Uterus (tissue), 4 donors: Measurements from ENCODE around the gene MAP4K4. TPM values are rescaled to one million over a fixed set of nuclear protein-coding genes. Genes with fewer than 3 reads are reported as not detected.

Experiments used
- DNase-seq, 2 donors: peaks; one replicate each; pipeline ENCODE4 v3.0.0-alpha.2; 2019 to 2020
- H3K27ac ChIP-seq, 2 donors: fragments of 200-600 bp; sonication (generic); 1 replicate in 1 of 2; 2 replicates in 1 of 2; pipeline ENCODE4 v1.5.1; 2016 to 2018
- H3K27me3 ChIP-seq, 2 donors: fragments of 200-600 bp; sonication (generic); one replicate each; pipeline ENCODE4 v1.5.1; 2018 to 2019; ENCODE audit warnings: control low read depth in 1 of 2
- H3K36me3 ChIP-seq, 2 donors: fragments of 200-600 bp; sonication (generic); one replicate each; pipeline ENCODE4 v1.5.1; 2019; ENCODE audit warnings: control low read depth in 1 of 2
- H3K4me1 ChIP-seq, 2 donors: fragments of 200-600 bp; sonication (generic); one replicate each; pipeline ENCODE4 v1.5.1; 2018 to 2019; ENCODE audit warnings: control low read depth in 1 of 2
- H3K4me3 ChIP-seq, 2 donors: fragments of 200-600 bp; sonication (generic); 1 replicate in 1 of 2; 2 replicates in 1 of 2; pipeline ENCODE4 v1.5.1; 2018 to 2019; ENCODE audit warnings: mild to moderate bottlenecking in 1 of 2
- H3K9me3 ChIP-seq, 2 donors: fragments of 200-600 bp; sonication (generic); one replicate each; pipeline ENCODE4 v1.5.1; 2019; ENCODE audit warnings: control low read depth in 1 of 2
- POLR2A ChIP-seq, 2 donors: fragments of 450-650 bp; IDR thresholded peaks; one replicate each; pipeline ENCODE4 v1.6.1; 2016; ENCODE audit warnings: antibody characterized with exemption in 2 of 2, mild to moderate bottlenecking in 1 of 2, moderate library complexity in 1 of 2
- intact Hi-C: fragments of 100-400 bp; cut with DNase I; formaldehyde crosslinking; loops from one replicate; pipeline ENCODE4 v1.15.1; 2023; ENCODE audit warnings: low total_unique reads
- total RNA-seq, 4 donors: library from RNA; depleted of rRNA in 3 of 4; stranded (reverse); fragments of >200 nt in 3 of 4; gene quantifications; one replicate each; pipeline versions ENCODE4 v1.1.0 to v1.2.4, GENCODE V29; 2014 to 2023
- TF ChIP-seq, protein P1 (sequence below), 4 experiments: fragments of 200-600 bp in 2 of 4; fragments of 450-650 bp in 2 of 4; sonication (generic) in 2 of 4; IDR thresholded peaks; one replicate each; pipeline ENCODE4 v1.5.1; 2016 to 2019; ENCODE audit warnings: antibody characterized with exemption in 4 of 4, mild to moderate bottlenecking in 2 of 4, moderate library complexity in 1 of 4
- donor health status: DM: yes; HTN: yes; CAD: no.

The MAP4K4 gene
- total RNA-seq, 4 donors from 2014 or later = 17.9 to 87.2 (median 55.4) TPM

DNA sequence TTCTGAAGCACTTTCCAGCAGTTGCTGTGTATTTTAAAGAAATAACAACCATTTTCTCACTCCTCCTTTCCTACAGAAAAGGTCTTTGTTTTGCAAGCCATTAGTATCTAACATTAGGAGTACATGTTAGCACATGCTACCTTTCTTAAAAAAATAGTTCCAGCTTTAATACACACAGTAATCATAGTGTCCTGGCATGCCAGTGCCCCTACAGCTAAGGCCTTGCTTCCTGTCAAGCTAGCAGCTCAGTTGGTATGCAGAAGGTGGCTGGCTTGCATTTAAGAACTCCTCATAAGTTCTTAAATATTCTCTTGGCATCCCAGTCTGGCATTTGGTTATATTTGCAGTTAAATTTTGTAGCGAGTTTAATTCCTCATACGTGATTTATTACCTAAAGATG is 152.9 kb downstream of the MAP4K4 start:
- Histone ChIP-seq H3K27ac (no peak overlapping the region), H3K9me3 (no peaks in the 10 kb centered on the region), H3K4me1 (peaks cover 0 to 3% of the 10 kb centered on the region in 2 donors), H3K27me3 (no peaks in the 10 kb centered on the region), H3K36me3 (no peaks in the 10 kb centered on the region), H3K4me3 (no peak overlapping the region)
- DNase-seq = no peak
- TF ChIP-seq, protein P1, sequence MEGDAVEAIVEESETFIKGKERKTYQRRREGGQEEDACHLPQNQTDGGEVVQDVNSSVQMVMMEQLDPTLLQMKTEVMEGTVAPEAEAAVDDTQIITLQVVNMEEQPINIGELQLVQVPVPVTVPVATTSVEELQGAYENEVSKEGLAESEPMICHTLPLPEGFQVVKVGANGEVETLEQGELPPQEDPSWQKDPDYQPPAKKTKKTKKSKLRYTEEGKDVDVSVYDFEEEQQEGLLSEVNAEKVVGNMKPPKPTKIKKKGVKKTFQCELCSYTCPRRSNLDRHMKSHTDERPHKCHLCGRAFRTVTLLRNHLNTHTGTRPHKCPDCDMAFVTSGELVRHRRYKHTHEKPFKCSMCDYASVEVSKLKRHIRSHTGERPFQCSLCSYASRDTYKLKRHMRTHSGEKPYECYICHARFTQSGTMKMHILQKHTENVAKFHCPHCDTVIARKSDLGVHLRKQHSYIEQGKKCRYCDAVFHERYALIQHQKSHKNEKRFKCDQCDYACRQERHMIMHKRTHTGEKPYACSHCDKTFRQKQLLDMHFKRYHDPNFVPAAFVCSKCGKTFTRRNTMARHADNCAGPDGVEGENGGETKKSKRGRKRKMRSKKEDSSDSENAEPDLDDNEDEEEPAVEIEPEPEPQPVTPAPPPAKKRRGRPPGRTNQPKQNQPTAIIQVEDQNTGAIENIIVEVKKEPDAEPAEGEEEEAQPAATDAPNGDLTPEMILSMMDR (IDR thresholded peaks at IDR 0.05) = no peak
- no peak for TF ChIP-seq POLR2A (IDR thresholded peaks at IDR 0.05)
- intact Hi-C loops = no loop called here

DNA sequence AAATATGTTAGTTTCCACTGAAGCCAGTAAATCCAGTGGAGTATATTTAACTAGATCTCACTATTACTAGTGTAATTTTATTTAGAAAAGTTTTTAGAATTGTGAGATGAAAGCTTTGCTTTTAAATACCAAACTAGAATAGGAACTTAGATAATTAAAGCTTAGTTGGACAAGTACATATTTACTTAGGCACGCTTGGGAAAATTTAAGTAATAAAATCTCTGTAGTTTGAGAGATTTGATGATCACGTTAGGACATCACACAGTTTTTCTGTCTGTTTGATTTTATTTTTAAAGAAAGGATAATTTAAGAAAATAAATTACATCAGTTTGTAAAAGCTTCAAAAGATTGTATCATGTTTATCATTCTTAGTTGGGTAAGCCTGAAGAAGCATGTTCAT is 153.5 kb downstream of the MAP4K4 start:
- no peak for DNase-seq
- Histone ChIP-seq H3K9me3 (no peaks in the 10 kb centered on the region), H3K36me3 (no peaks in the 10 kb centered on the region), H3K4me1 (peaks cover 0 to 3% of the 10 kb centered on the region in 2 donors), H3K27me3 (no peaks in the 10 kb centered on the region), H3K27ac (no peak overlapping the region), H3K4me3 (no peak overlapping the region)
- intact Hi-C loops = no loop called here
- no peak for TF ChIP-seq POLR2A (IDR thresholded peaks at IDR 0.05)
- TF ChIP-seq, protein P1 (IDR thresholded peaks at IDR 0.05) = no peak

DNA sequence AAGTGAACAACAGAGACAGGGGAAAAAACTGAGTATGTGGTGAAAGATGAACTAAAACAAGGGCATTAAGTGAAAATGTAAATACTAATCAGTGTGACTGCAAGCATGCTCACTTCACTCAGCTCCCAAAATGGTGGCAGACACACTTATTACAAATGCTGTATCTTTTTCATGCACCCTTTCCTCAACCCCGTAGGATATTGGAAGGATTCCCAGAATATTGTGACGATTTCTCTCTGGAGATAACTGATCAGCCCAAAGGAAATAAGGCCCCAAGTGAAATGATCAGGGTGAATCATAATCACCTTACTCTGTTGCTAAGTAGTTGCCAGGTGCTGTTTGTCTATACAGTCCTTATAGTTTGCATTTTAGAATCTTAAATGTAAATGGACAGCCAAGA is 155.3 kb downstream of the MAP4K4 start:
- peaks cover 0 to 3% of the 10 kb centered on the region in 2 donors for H3K4me1 ChIP-seq
- no peak overlapping the region for H3K27ac ChIP-seq
- no peaks in the 10 kb centered on the region for H3K36me3 ChIP-seq
- no peaks in the 10 kb centered on the region for H3K27me3 ChIP-seq
- no peak overlapping the region for H3K4me3 ChIP-seq
- no peak for DNase-seq
- TF ChIP-seq, protein P1 (IDR thresholded peaks at IDR 0.05) = no peak
- TF ChIP-seq POLR2A (IDR thresholded peaks at IDR 0.05) = no peak
- H3K9me3 ChIP-seq = no peaks in the 10 kb centered on the region
- intact Hi-C loops = no loop called here

DNA sequence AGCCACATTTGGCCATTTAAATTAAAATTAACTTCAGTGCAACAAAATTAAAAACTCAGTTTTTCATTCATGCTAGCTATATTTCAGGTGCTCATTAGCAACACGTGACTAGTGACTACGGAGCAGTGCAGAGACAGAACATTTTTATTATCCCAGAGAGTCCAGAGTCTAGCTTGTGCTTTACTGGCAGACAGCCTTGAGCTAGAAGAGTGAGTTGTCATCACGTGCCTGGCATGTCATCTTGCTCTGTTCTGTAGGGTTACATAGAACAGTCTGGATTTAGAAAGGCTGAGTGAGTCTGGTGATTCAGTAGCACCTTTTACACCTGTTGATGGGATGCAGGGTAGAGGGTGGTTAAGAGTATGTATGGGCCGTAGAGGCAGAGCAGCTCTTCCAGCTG is 157.4 kb downstream of the MAP4K4 start:
- Histone ChIP-seq H3K27ac (no peak overlapping the region), H3K4me1 (peaks cover 0 to 3% of the 10 kb centered on the region in 2 donors), H3K27me3 (no peaks in the 10 kb centered on the region), H3K36me3 (no peaks in the 10 kb centered on the region), H3K9me3 (no peaks in the 10 kb centered on the region), H3K4me3 (no peak overlapping the region)
- no peak for DNase-seq
- TF ChIP-seq POLR2A (IDR thresholded peaks at IDR 0.05) = no peak
- TF ChIP-seq, protein P1 (IDR thresholded peaks at IDR 0.05) = no peak
- intact Hi-C loops = no loop called here

DNA sequence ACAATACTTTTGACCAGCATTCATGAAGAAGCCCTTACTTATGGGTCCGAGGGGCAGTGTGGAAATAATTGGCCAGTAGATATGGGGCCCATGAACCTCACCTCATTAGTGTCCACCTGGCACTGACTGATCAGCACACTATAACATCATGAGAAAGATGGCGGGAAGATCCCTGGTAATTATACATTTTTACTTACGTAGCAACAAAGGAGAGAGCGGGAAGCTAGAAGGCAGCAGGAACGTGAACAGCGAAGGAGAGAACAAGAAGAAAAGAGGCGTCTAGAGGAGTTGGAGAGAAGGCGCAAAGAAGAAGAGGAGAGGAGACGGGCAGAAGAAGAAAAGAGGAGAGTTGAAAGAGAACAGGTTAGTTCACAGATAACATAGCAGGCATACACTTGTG is 158.3 kb downstream of the MAP4K4 start:
- intact Hi-C loops = no loop called here
- H3K36me3 ChIP-seq = no peaks in the 10 kb centered on the region

More for the DNA sequence above, 158.3 kb downstream of the MAP4K4 start:
- Histone ChIP-seq H3K4me1 (no peaks in the 10 kb centered on the region), H3K4me3 (no peak overlapping the region), H3K27ac (no peak overlapping the region), H3K27me3 (no peaks in the 10 kb centered on the region), H3K9me3 (no peaks in the 10 kb centered on the region)
- TF ChIP-seq, protein P1 (IDR thresholded peaks at IDR 0.05) = no peak
- no peak for TF ChIP-seq POLR2A (IDR thresholded peaks at IDR 0.05)
- DNase-seq = no peak
